Smooth muscle cell (in vitro differentiated cells): ENCODE data around the gene RMRP. TPM values are rescaled to one million over a fixed set of nuclear protein-coding genes. Genes with fewer than 3 reads are reported as not detected.

Experiments
- DNase-seq: peaks from one replicate; lab custom pipeline; 2025; ENCODE audit not compliant: unreplicated experiment; lab: John Stamatoyannopoulos, UW
- H2AFZ ChIP-seq: fragments of 200-600 bp; sonication (generic); 2 replicates; pipeline ENCODE4 v1.6.0; 2016; ENCODE audit warnings: antibody characterized with exemption, low read depth, mild to moderate bottlenecking
- H3F3A ChIP-seq: fragments of 200-600 bp; sonication (generic); 2 replicates; pipeline ENCODE4 v1.6.0; 2017; ENCODE audit warnings: antibody characterized with exemption, low read depth
- H3K27ac ChIP-seq: fragments of 200-600 bp; sonication (generic); 2 replicates; pipeline ENCODE4 v1.5.1; 2016; ENCODE audit warnings: low read depth, mild to moderate bottlenecking
- H3K27me3 ChIP-seq: fragments of 200-600 bp; sonication (generic); 2 replicates; pipeline ENCODE4 v1.6.1; 2016; ENCODE audit warnings: low read depth, mild to moderate bottlenecking
- H3K36me3 ChIP-seq: fragments of 200-600 bp; sonication (generic); 2 replicates; pipeline ENCODE4 v1.5.1; 2016; ENCODE audit warnings: low read depth
- H3K4me1 ChIP-seq: fragments of 200-600 bp; sonication (generic); 2 replicates; pipeline ENCODE4 v1.5.1; 2016; ENCODE audit warnings: low read depth
- H3K4me2 ChIP-seq: fragments of 200-600 bp; sonication (generic); 2 replicates; pipeline ENCODE4 v1.6.0; 2016; ENCODE audit warnings: mild to moderate bottlenecking
- H3K4me3 ChIP-seq: fragments of 200-600 bp; sonication (generic); 2 replicates; pipeline ENCODE4 v1.5.1; 2016; ENCODE audit warnings: mild to moderate bottlenecking
- H3K79me2 ChIP-seq: fragments of 200-600 bp; sonication (generic); 2 replicates; pipeline ENCODE4 v1.6.0; 2016; ENCODE audit warnings: low read depth, mild to moderate bottlenecking
- H3K9ac ChIP-seq: fragments of 200-600 bp; sonication (generic); 2 replicates; pipeline ENCODE4 v1.6.0; 2016; ENCODE audit warnings: low read depth
- H3K9me3 ChIP-seq: fragments of 200-600 bp; sonication (generic); replicated peaks from 2 replicates; pipeline ENCODE4 v1.5.1; 2016; ENCODE audit warnings: low read depth
- H4K20me1 ChIP-seq: fragments of 200-600 bp; sonication (generic); 2 replicates; pipeline ENCODE4 v1.6.0; 2016; ENCODE audit warnings: low read depth
- CTCF ChIP-seq: fragments of 200-600 bp; sonication (generic); IDR thresholded peaks from 2 replicates; pipeline ENCODE4 v1.5.1; 2017; ENCODE audit warnings: borderline replicate concordance, mild to moderate bottlenecking, antibody characterized with exemption; ENCODE audit not compliant: insufficient read depth, poor library complexity, severe bottlenecking
- WGBS: methylation state at CpG from one replicate; pipeline ENCODE4 v1.1.7; 2016; ENCODE audit warnings: low lambda C conversion rate; 5-methylcytosine and 5-hydroxymethylcytosine counted together
- polyA plus RNA-seq: library from polyadenylated mRNA; unstranded; fragments of >200 nt; fragmentation: Nextera tagmentation; extraction: Ambion mirVana; gene quantifications from 2 replicates; pipeline ENCODE4 v1.2.1, GENCODE V29; 2016
- total RNA-seq: library from RNA; depleted of rRNA; stranded (reverse); fragments of >200 nt; gene quantifications from 2 replicates; pipeline ENCODE4 v1.2.3, GENCODE V29; 2014

RMRP gene
- total and polyA plus RNA-seq, 2 experiments from 2014 or later, result 10,156 TPM; not detected in 1

- Histone ChIP-seq H3K36me3 (no peaks in the 10 kb centered on the region), H3K27me3 (no peaks in the 10 kb centered on the region), H3K27ac (no peak within 1 kb of the TSS), H3F3A (no peaks in the 10 kb centered on the region), H3K4me1 (peaks cover 5% of the 10 kb centered on the region), H3K4me2 (no peak within 1 kb of the TSS), H3K79me2 (no peaks in the 10 kb centered on the region), H4K20me1 (no peaks in the 10 kb centered on the region), H3K4me3 (no peak within 1 kb of the TSS), H2AFZ (no peak within 1 kb of the TSS), H3K9me3 (no peaks in the 10 kb centered on the region), H3K9ac (no peak within 1 kb of the TSS)
- 80% methylated on average over 10 of the region's 10 CpGs for WGBS
- no peak for TF ChIP-seq CTCF
- DNase-seq, result no peak
These were observed 15.6 kb upstream of the RMRP start, which contains the start of gene CA9 for GRCh38 chr9:35673132-35674024. Gene CA9 (plus strand): TSS chr9:35673928. CDS start chr9:35673960, 32 bp downstream.

- no peak for TF ChIP-seq CTCF
- H3K36me3 ChIP-seq, result no peaks in the 10 kb centered on the region
- no peak overlapping the region for H3K4me3 ChIP-seq
- no peak overlapping the region for H2AFZ ChIP-seq
- no peak for DNase-seq
- no peaks in the 10 kb centered on the region for H3K9me3 ChIP-seq
- 79% methylated on average over 6 of the region's 6 CpGs for WGBS
- H3F3A ChIP-seq, result no peaks in the 10 kb centered on the region
- no peaks in the 10 kb centered on the region for H3K79me2 ChIP-seq
- H3K4me2 ChIP-seq, result no peak overlapping the region
- H3K27ac ChIP-seq, result no peak overlapping the region
- no peaks in the 10 kb centered on the region for H3K27me3 ChIP-seq
- no peak overlapping the region for H3K9ac ChIP-seq
- H4K20me1 ChIP-seq, result no peaks in the 10 kb centered on the region
- peaks cover 1% of the 10 kb centered on the region for H3K4me1 ChIP-seq
These were observed 11.7 kb upstream of the RMRP start for GRCh38 chr9:35669331-35670145.

- Histone ChIP-seq H3K4me2 (no peak overlapping the region), H3K27ac (no peak overlapping the region), H3K27me3 (no peaks in the 10 kb centered on the region), H3K9ac (no peak overlapping the region), H3K4me1 (peaks cover 8% of the 10 kb centered on the region), H3K4me3 (no peak overlapping the region), H2AFZ (no peak overlapping the region), H3F3A (no peaks in the 10 kb centered on the region), H3K79me2 (no peaks in the 10 kb centered on the region), H3K36me3 (no peaks in the 10 kb centered on the region), H4K20me1 (no peaks in the 10 kb centered on the region), H3K9me3 (no peaks in the 10 kb centered on the region)
- no peak for DNase-seq
- no peak for TF ChIP-seq CTCF
- 91% methylated on average over 3 of the region's 3 CpGs for WGBS
These were observed 10.1 kb upstream of the RMRP start for GRCh38 chr9:35667939-35668338.
